Measurements from ENCODE around the gene RIPOR2. TPM values are rescaled to one million over a fixed set of nuclear protein-coding genes. Genes with fewer than 3 reads are reported as not detected.

Gene RIPOR2
- total RNA-seq, 1 experiment from 2014 or later, result 5.0 TPM

DNA sequence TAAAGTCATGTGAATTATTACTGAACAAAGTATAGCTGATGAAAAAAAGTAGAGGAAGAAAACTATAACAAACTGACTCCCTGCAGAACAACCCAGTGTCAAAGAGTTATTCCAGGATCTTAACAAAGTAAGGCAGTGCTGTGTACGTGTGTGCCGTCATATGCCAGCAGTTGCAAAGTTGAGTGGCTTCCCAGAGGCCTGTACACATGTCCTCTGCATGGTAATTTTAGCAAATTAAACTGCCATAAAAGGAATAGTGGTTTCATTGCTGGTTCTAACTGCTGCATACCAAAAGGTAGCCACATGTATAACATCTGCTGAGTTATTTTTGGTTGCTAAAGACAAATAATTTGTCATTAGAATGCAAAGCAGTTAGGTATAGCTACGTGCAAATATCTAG lies 44.8 kb downstream of the RIPOR2 start:
- no peak overlapping the region for H3K27ac Mint-ChIP-seq
- no peak overlapping the region for H3K4me3 Mint-ChIP-seq
- no CpG with 5 or more reads among the region's 3 CpGs for WGBS (ENCODE audit: extremely low coverage, insufficient read length, low lambda C conversion rate)

More for the DNA sequence above, 44.8 kb downstream of the RIPOR2 start:
- Histone ChIP-seq H3K27ac (ENCODE audit: insufficient read length, low read depth, low read length) (no peak overlapping the region), H3K79me1 (ENCODE audit: insufficient read depth, low read depth, low read length, poor library complexity, severe bottlenecking) (no peaks in the 10 kb centered on the region), H3K9ac (ENCODE audit: extremely low read depth, insufficient read length, low read length) (no peak overlapping the region), H3K4me1 (ENCODE audit: insufficient read depth, low read length) (no peaks in the 10 kb centered on the region; the same call in 1 of the 2 replicates), H2BK12ac (ENCODE audit: insufficient read length, low read depth, low read length) (no peak overlapping the region), H4K20me1 (ENCODE audit: control insufficient read depth, insufficient read depth, insufficient read length) (no peaks in the 10 kb centered on the region), H3K56ac (ENCODE audit: insufficient read length, low read depth, low read length) (no peak overlapping the region), H3K79me2 (ENCODE audit: insufficient read depth, low read length) (peaks cover 5% of the 10 kb centered on the region; the same call in 1 of the 2 replicates), H2BK15ac (ENCODE audit: low read depth, low read length) (no peak overlapping the region), H3T11ph (ENCODE audit: low read length) (no peak overlapping the region), H3K9me3 (ENCODE audit: control insufficient read depth, low read depth, low read length) (no peaks in the 10 kb centered on the region), H4K8ac (replicated peaks; ENCODE audit: insufficient read length, low read depth, low read length) (no peak overlapping the region), H3K14ac (ENCODE audit: insufficient read depth, low read length) (no peak overlapping the region), H3K23ac (ENCODE audit: insufficient read length, low read depth, low read length) (no peak overlapping the region), H3K4ac (ENCODE audit: low read depth, low read length) (no peak overlapping the region), H2BK5ac (ENCODE audit: insufficient read length, low read length) (no peak overlapping the region), H4K91ac (ENCODE audit: insufficient read length, low read depth, low read length) (no peak overlapping the region), H3K23me2 (ENCODE audit: insufficient read length, low read depth, low read length, poor library complexity, severe bottlenecking) (no peaks in the 10 kb centered on the region), H3K18ac (ENCODE audit: insufficient read length, low read depth, low read length) (no peak overlapping the region), H2BK120ac (ENCODE audit: low read depth, low read length, poor library complexity, severe bottlenecking) (no peak overlapping the region), H3K4me2 (ENCODE audit: insufficient read depth, insufficient read length, low read length) (no peak overlapping the region), H4K5ac (ENCODE audit: insufficient read length, low read depth, low read length) (no peak overlapping the region), H3K27me3 (ENCODE audit: insufficient read depth, low read length) (no peaks in the 10 kb centered on the region), H2AK5ac (ENCODE audit: insufficient read length, low read length) (no peak overlapping the region), H2BK20ac (ENCODE audit: low read depth, low read length, poor library complexity, severe bottlenecking) (no peak overlapping the region), H2AFZ (ENCODE audit: low read length) (no peak overlapping the region)
- peaks cover 11 to 21% of the 10 kb centered on the region in 2 experiments for H3K4me1 Mint-ChIP-seq
- H3K9me3 Mint-ChIP-seq, result no peaks in the 10 kb centered on the region
- no peak for DNase-seq
- H3K27me3 Mint-ChIP-seq (ENCODE audit: low read depth), result no peaks in the 10 kb centered on the region
- no peak for TF ChIP-seq CTCF (conservative IDR thresholded peaks at IDR 0.05)
- no peaks in the 10 kb centered on the region for H3K36me3 Mint-ChIP-seq (ENCODE audit: insufficient read depth in 1 of 3, low read depth in 3 of 3)

Measured in H9 (cell line).